OCI-LY1 (cell line): ENCODE measurements around the gene RAD51B.

Experiments
- H2AFZ ChIP-seq: fragments of 200-600 bp; sonication (generic), shearing (Covaris generic); 2 replicates; pipeline ENCODE4 v1.6.0; 2014; ENCODE audit warnings: antibody characterized with exemption, mild to moderate bottlenecking, low read length
- H3F3A ChIP-seq: fragments of 200-600 bp; sonication (generic), shearing (Covaris generic); 2 replicates; pipeline ENCODE4 v1.6.0; 2014; ENCODE audit warnings: mild to moderate bottlenecking, antibody characterized with exemption, low read length, moderate library complexity; ENCODE audit not compliant: insufficient read depth
- H3K27ac ChIP-seq: fragments of 200-600 bp; sonication (generic); 2 replicates; pipeline ENCODE4 v1.5.1; 2014; ENCODE audit warnings: low read length, mixed run types, mild to moderate bottlenecking, low read depth; ENCODE audit not compliant: poor library complexity, severe bottlenecking
- H3K27me3 ChIP-seq: fragments of 200-600 bp; sonication (generic); 2 replicates; pipeline ENCODE4 v1.6.0; 2014; ENCODE audit warnings: antibody characterized with exemption, mild to moderate bottlenecking, low read length, moderate library complexity; ENCODE audit not compliant: insufficient read depth
- H3K36me3 ChIP-seq: fragments of 200-600 bp; sonication (generic); 2 replicates; pipeline ENCODE4 v1.6.1; 2014; ENCODE audit warnings: mild to moderate bottlenecking, antibody characterized with exemption, low read length, moderate library complexity, mixed read lengths; ENCODE audit not compliant: insufficient read depth
- H3K4me1 ChIP-seq: fragments of 200-600 bp; sonication (generic); 2 replicates; pipeline ENCODE4 v1.5.1; 2014; ENCODE audit warnings: mild to moderate bottlenecking, low read length, moderate library complexity; ENCODE audit not compliant: insufficient read depth, severe bottlenecking
- H3K4me2 ChIP-seq: fragments of 200-600 bp; sonication (generic), shearing (Covaris generic); 2 replicates; pipeline ENCODE4 v1.6.1; 2014; ENCODE audit warnings: low read length
- H3K4me3 ChIP-seq: fragments of 200-600 bp; sonication (generic); 2 replicates; pipeline ENCODE4 v1.5.1; 2014; ENCODE audit warnings: low read length, low read depth, mild to moderate bottlenecking, mixed read lengths; ENCODE audit not compliant: poor library complexity, severe bottlenecking
- H3K79me2 ChIP-seq: fragments of 200-600 bp; shearing (Covaris generic); 2 replicates; pipeline ENCODE4 v1.6.1; 2016; ENCODE audit warnings: mixed run types, low read length, mixed read lengths; ENCODE audit not compliant: insufficient read depth
- H3K9ac ChIP-seq: fragments of 200-600 bp; sonication (generic), shearing (Covaris generic); 2 replicates; pipeline ENCODE4 v1.6.1; 2014; ENCODE audit warnings: mild to moderate bottlenecking, low read length, mixed read lengths
- H3K9me2 ChIP-seq: fragments of 200-600 bp; sonication (generic), shearing (Covaris generic); 2 replicates; pipeline ENCODE4 v1.6.1; 2014; ENCODE audit warnings: low read depth, mild to moderate bottlenecking, low read length, mixed read lengths
- H3K9me3 ChIP-seq: fragments of 200-600 bp; shearing (Covaris generic); 2 replicates; pipeline ENCODE4 v1.6.1; 2014; ENCODE audit warnings: low read length, mixed read lengths
- H4K20me1 ChIP-seq: fragments of 200-600 bp; sonication (generic), shearing (Covaris generic); 2 replicates; pipeline ENCODE4 v1.6.0; 2016; ENCODE audit warnings: mild to moderate bottlenecking, low read length; ENCODE audit not compliant: insufficient read depth
- CTCF ChIP-seq: fragments of 200-600 bp; sonication (generic), shearing (Covaris generic); IDR thresholded peaks from 2 replicates; pipeline ENCODE4 v1.5.1; 2017; ENCODE audit warnings: mild to moderate bottlenecking, antibody characterized with exemption, low read length, moderate library complexity, mixed read lengths
- EZH2 ChIP-seq: fragments of 200-600 bp; sonication (generic), shearing (Covaris generic); IDR thresholded peaks from 2 replicates; pipeline ENCODE4 v1.8.0; 2017; ENCODE audit warnings: borderline replicate concordance, mixed run types, mild to moderate bottlenecking, antibody characterized with exemption, low read length, moderate library complexity, mixed read lengths

Gene RAD51B

GRCh38 chr14:68248481-68249255 lies 429.1 kb downstream of the RAD51B start:
- H3K4me1 ChIP-seq = peaks cover 70% of the 10 kb centered on the region
- no peaks in the 10 kb centered on the region for H3K36me3 ChIP-seq
- H3K79me2 ChIP-seq = no peaks in the 10 kb centered on the region
- H3K27ac ChIP-seq = peak overlapping the region; percentile 92
- peak overlapping the region; percentile 54 for H3K4me2 ChIP-seq
- no peaks in the 10 kb centered on the region for H4K20me1 ChIP-seq
- H3F3A ChIP-seq = no peaks in the 10 kb centered on the region
- no peaks in the 10 kb centered on the region for H3K9me3 ChIP-seq
- H3K4me3 ChIP-seq = no peak overlapping the region
- TF ChIP-seq EZH2 = no peak
- peak; percentile 69 for TF ChIP-seq CTCF
- no peaks in the 10 kb centered on the region for H3K9me2 ChIP-seq
- H2AFZ ChIP-seq = no peak overlapping the region
- peak overlapping the region; percentile 61 for H3K9ac ChIP-seq
- H3K27me3 ChIP-seq = no peaks in the 10 kb centered on the region

- peak overlapping the region; percentile 54; the same call in 1 of the 2 replicates for H3K4me2 ChIP-seq
- no peaks in the 10 kb centered on the region for H3K36me3 ChIP-seq
- H4K20me1 ChIP-seq = no peaks in the 10 kb centered on the region
- H3K9ac ChIP-seq = peak overlapping the region; percentile 61
- H3K27ac ChIP-seq = peak overlapping the region; percentile 92
- H3F3A ChIP-seq = no peaks in the 10 kb centered on the region
- H3K4me1 ChIP-seq = peaks cover 79% of the 10 kb centered on the region
- H3K79me2 ChIP-seq = no peaks in the 10 kb centered on the region
- no peaks in the 10 kb centered on the region for H3K9me3 ChIP-seq
- H3K9me2 ChIP-seq = no peaks in the 10 kb centered on the region
- no peak for TF ChIP-seq EZH2
- TF ChIP-seq CTCF = no peak
- H3K27me3 ChIP-seq = no peaks in the 10 kb centered on the region
- no peak overlapping the region for H2AFZ ChIP-seq
- H3K4me3 ChIP-seq = no peak overlapping the region
Measured at GRCh38 chr14:68249661-68250451, 430.3 kb downstream of the RAD51B start.

GRCh38 chr14:68250927-68251768 lies 431.6 kb downstream of the RAD51B start:
- H3K9me2 ChIP-seq = no peaks in the 10 kb centered on the region
- H3F3A ChIP-seq = no peaks in the 10 kb centered on the region
- H3K27me3 ChIP-seq = no peaks in the 10 kb centered on the region
- no peaks in the 10 kb centered on the region for H3K9me3 ChIP-seq
- H3K9ac ChIP-seq = peak overlapping the region; percentile 61
- no peaks in the 10 kb centered on the region for H3K79me2 ChIP-seq
- H4K20me1 ChIP-seq = no peaks in the 10 kb centered on the region
- H3K27ac ChIP-seq = peak overlapping the region; percentile 92
- H3K4me2 ChIP-seq = peak overlapping the region; percentile 30
- no peaks in the 10 kb centered on the region for H3K36me3 ChIP-seq
- TF ChIP-seq CTCF (peak; percentile 57), EZH2 (no peak)
- H3K4me1 ChIP-seq = peaks cover 92% of the 10 kb centered on the region
- H3K4me3 ChIP-seq = peak overlapping the region; percentile 19
- H2AFZ ChIP-seq = no peak overlapping the region
